Activated CD8-positive, alpha-beta memory T cell treated with anti-CD3 and anti-CD28 coated beads for 36 hours (primary cell): Measurements from ENCODE around the gene DNAL4. TPM values are rescaled to one million over a fixed set of nuclear protein-coding genes. Genes with fewer than 3 reads are reported as not detected.

Source experiments
- CTCF ChIA-PET: fragments of 350-600 bp; sonication (Branson Sonifier 250); formaldehyde crosslinking; loops from one replicate; lab custom pipeline; 2021; ENCODE audit warnings: antibody characterized with exemption; lab: Charles Lee
- POLR2A ChIA-PET: fragments of 350-600 bp; sonication (Branson Sonifier 250); formaldehyde crosslinking; loops from one replicate; lab custom pipeline; 2021; ENCODE audit warnings: antibody characterized with exemption; lab: Charles Lee
- total RNA-seq, 2 experiments: library from RNA; stranded (reverse); gene quantifications; one replicate each; pipeline ENCODE4 v1.2.3, GENCODE V29; 2021

The DNAL4 gene
- total RNA-seq, 2 experiments from 2014 or later = 8.9 to 9.5 TPM

DNA sequence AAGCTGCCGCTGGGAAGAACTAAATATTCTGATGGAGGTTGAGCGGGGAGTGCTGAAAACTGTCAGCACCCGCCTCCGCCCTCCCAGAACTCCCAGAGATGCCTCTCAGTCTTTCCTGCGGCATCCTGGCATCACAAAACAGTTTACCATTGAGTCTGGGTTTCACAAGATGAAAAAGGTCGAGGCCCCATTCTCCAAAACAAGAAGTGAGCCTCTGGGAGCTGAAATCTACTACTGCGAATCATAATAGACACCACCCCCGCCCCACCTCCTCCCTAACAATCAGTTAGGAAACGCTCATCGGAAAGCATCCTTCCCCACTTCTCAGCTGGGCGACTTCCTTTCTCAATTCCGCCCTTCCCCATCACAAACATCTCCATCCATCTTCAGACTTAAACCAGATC lies 39.2 kb downstream of the DNAL4 start:
- ChIA-PET CTCF (interaction anchor here (0.7 to 0.9 kb wide), 2 partner anchors 22 to 59 kb away, joined by 3 to 5 read pairs; no protein-coding TSS in a partner anchor), POLR2A (interaction anchor here (1.0 kb wide), 1 partner anchor 20 kb away, joined by 4 read pairs; no protein-coding TSS in a partner anchor)

DNA sequence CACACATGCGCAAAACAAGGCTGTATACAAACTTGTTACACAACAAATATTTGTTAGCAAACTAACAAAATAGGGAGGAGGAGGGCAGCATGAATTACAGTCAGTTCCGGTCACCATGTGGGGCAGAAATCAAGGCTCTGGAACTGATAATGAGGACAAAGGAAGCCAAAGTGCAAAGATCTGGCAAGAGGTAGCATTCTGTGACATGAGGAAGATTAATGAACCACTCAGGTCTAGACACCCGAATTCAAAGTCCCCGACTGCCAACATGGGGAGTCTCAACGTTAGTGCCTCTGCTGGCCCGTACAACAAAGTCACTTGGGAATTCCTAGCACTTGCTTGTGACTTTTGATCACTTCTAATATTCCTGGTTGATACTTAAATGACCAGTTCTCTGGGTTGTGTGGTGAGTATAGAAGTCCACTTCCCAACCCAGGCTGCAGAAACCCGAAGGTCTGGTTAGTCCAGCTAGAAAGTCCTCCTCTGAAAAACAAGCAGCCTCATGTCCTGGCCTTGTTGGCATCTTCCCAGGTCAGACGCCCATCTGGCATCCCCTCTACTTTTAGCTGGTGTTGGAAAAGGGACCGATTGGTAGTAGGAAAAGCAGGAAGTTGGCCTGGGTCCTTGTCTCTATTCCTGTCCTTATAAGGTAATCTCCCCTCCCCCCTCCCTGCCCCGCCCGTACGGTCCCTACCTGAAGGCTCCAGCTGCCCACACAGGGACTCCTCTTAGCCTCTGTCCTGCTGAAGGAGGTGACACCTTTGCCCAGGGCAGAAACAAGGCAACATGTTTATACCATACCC lies 39.8 kb downstream of the DNAL4 start:
- CTCF ChIA-PET = interaction anchor here (0.7 to 0.9 kb wide), 2 partner anchors 21 to 59 kb away, joined by 3 to 5 read pairs; no protein-coding TSS in a partner anchor
- POLR2A ChIA-PET = interaction anchor here (1.0 kb wide), 2 partner anchors 18 to 19 kb away, joined by 4 to 10 read pairs; no protein-coding TSS in a partner anchor

GRCh38 chr22:38751422-38752346 lies 42.3 kb downstream of the DNAL4 start:
- ChIA-PET POLR2A (interaction anchor here (0.5 to 1.7 kb wide), 10 partner anchors 8 to 343 kb away, joined by 3 to 7 read pairs (median 3); partner anchors contain the start of gene GTPBP1), CTCF (interaction anchor here (0.7 to 2.4 kb wide), 10 partner anchors 12 to 251 kb away, joined by 3 to 12 read pairs (median 3); no protein-coding TSS in a partner anchor)

DNA sequence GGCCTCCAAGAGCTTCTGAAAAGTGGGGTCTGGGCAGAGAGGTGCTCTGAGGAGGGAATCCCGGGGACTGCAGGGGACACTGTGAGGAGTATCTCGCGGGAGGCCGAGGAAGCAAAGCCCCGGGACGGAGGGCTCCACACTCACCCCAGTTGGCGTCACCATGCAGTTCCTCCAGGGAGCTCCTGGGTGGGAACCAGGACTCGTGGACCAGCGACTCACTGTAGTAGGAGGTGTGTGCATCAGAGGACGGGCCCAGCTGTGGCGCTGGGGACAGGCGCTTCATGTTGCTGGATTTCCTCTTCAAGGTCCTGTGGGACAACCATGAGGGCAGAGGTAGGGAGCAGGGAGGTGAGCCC lies 42.9 kb downstream of the DNAL4 start:
- CTCF ChIA-PET = interaction anchor here (0.9 to 2.4 kb wide), 6 partner anchors 11 to 92 kb away, joined by 3 to 12 read pairs (median 4); no protein-coding TSS in a partner anchor
- POLR2A ChIA-PET = interaction anchor here (0.6 to 1.7 kb wide), 5 partner anchors 8 to 45 kb away, joined by 3 to 5 read pairs (median 3); partner anchors contain the start of gene GTPBP1

GRCh38 chr22:38750638-38751037 lies 43.3 kb downstream of the DNAL4 start:
- ChIA-PET POLR2A (interaction anchor here (1.3 to 1.7 kb wide), 3 partner anchors 16 to 45 kb away, joined by 4 to 5 read pairs (median 5); partner anchors contain the start of gene GTPBP1), CTCF (interaction anchor here (1.0 to 2.4 kb wide), 4 partner anchors 11 to 44 kb away, joined by 3 to 12 read pairs (median 6); no protein-coding TSS in a partner anchor)

DNA sequence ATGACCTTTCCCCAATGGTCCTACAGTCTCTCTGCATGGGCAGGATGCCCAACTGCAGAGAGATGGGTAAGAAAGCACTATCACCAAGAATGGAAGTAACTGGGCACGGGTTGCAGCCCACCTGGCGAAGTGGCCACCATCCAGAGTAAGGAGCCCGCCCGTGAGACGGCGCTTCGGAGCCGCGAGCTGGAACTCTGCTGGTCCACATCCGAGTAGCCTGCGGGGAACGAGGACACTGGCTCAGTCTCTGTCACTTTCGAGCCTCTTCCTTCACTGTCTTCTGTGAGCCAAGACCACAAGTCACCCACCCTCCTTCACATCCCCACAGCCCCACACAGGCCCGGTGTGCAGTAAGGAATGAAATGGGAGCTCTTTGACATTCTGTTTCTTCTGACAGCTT lies 43.8 kb downstream of the DNAL4 start:
- CTCF ChIA-PET = interaction anchor here (0.6 to 2.3 kb wide), 3 partner anchors 13 to 93 kb away, joined by 3 to 7 read pairs (median 6); partner anchors contain the start of gene NPTXR
- POLR2A ChIA-PET = interaction anchor here (1.3 kb wide), 1 partner anchor 15 kb away, joined by 5 read pairs; no protein-coding TSS in a partner anchor

- ChIA-PET CTCF (interaction anchor here (0.6 to 2.3 kb wide), 2 partner anchors 17 to 94 kb away, joined by 3 to 6 read pairs; partner anchors contain the start of gene NPTXR), POLR2A (no interaction called here)
Observed at GRCh38 chr22:38748487-38749136, 45.3 kb downstream of the DNAL4 start.

GRCh38 chr22:38745676-38746460 lies 48.1 kb downstream of the DNAL4 start:
- POLR2A ChIA-PET = interaction anchor here (0.8 to 1.1 kb wide), 2 partner anchors 13 to 40 kb away, joined by 4 read pairs; no protein-coding TSS in a partner anchor
- CTCF ChIA-PET = interaction anchor here (1.0 to 1.2 kb wide), 3 partner anchors 13 to 20 kb away, joined by 3 to 6 read pairs (median 4); no protein-coding TSS in a partner anchor

DNA sequence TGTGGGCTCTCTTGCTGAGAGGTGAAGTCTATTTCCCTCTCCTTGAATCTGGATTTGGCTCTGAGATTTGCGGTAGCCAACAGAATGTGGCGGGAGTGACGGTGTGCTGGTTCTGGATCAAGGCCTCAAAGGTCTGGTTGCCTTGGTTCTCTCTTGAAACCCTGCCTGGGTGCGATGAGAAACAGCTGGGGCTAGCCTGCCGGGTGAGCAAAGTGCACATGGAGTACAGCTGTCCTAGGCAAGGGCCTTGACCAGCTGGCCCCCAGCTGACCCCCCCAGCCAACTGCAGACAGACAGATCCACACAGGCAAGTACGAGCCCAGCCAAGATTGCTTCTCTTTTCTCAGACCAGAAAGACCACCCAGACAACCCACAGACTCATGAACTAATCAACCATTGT lies 49.0 kb downstream of the DNAL4 start:
- POLR2A ChIA-PET = no interaction called here
- CTCF ChIA-PET = no interaction called here

- ChIA-PET CTCF (interaction anchor here (1.3 to 1.8 kb wide), 3 partner anchors 18 to 35 kb away, joined by 3 to 6 read pairs (median 4); no protein-coding TSS in a partner anchor), POLR2A (no interaction called here)
Observed at GRCh38 chr22:38742176-38742942, 51.6 kb downstream of the DNAL4 start.

DNA sequence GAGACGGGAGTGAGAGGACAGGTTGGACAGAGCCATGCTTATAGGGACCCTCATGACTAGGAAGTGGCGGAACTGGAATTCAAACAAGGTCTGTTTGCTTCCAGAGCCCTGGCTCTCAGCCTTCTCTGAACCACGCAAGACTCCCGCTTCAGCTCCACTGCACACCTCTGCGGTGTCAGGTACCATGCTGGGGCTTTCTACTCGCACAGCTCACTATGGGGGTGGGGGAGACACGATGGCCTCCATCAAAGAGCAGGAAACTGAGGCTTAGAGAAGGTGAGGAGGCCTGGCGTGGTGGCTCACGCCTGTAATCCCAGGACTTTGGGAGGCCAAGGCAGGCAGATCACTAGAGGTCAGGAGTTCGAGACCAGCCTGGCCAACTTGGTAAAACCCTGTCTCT lies 52.4 kb downstream of the DNAL4 start:
- ChIA-PET CTCF (no interaction called here), POLR2A (interaction anchor here (1.4 kb wide), 1 partner anchor 11 kb away, joined by 3 read pairs; no protein-coding TSS in a partner anchor)

DNA sequence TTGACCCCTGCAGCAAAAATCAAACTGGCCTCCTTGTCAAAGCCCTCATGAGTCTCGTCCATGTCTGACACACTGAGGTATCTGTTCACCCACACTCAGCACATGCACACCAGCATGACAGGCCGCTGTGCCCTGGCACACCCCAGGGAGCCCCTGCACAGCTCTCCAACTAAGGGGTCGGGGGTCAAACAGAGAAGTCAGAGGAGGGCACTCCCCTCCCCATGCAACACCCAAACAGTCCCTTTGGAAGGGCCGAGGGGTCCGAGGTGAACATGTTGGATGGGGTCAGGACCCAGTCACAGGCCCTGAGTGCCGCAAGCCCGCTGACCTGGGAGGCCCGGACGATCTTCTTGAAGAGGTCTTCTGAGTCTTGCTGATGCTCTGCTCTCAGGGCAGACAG lies 52.8 kb downstream of the DNAL4 start:
- CTCF ChIA-PET = no interaction called here
- POLR2A ChIA-PET = interaction anchor here (1.4 kb wide), 1 partner anchor 11 kb away, joined by 3 read pairs; no protein-coding TSS in a partner anchor

GRCh38 chr22:38740754-38741153 lies 53.2 kb downstream of the DNAL4 start:
- CTCF ChIA-PET = interaction anchor here (1.6 kb wide), 1 partner anchor 26 kb away, joined by 7 read pairs; no protein-coding TSS in a partner anchor
- POLR2A ChIA-PET = interaction anchor here (1.4 kb wide), 1 partner anchor 12 kb away, joined by 3 read pairs; no protein-coding TSS in a partner anchor

DNA sequence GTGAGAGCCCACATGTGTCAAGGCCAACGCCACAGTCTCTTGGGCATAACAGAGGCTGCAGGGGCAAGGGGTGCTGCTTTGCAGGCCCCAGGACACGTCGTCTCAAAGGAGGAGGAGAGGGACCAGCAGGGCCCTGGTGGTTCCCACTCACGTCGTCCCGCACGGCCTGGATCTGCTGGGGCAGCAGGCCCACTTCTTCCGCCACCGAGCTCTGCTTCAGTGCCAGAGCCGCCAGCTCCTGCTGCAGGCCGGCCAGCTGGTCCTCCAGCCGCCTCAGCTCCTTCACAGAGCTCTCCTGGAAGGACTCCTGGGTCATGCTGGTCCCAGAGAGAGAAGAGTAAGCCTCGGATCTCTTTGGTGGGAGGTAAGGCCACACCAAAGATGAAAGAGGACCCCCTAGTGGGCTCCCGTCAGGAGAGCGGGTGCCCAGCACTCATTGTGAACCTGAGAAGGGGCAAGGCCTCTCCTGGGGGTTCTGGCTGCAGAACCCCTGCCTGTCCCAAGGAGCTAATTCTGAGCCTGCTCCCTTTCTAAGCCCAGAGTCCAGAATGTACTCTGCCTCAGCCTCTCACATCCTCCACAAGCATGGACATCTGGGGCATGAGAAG lies 53.7 kb downstream of the DNAL4 start:
- ChIA-PET CTCF (interaction anchor here (1.3 to 1.6 kb wide), 2 partner anchors 11 to 27 kb away, joined by 3 to 7 read pairs; no protein-coding TSS in a partner anchor), POLR2A (interaction anchor here (1.4 kb wide), 1 partner anchor 12 kb away, joined by 3 read pairs; no protein-coding TSS in a partner anchor)

DNA sequence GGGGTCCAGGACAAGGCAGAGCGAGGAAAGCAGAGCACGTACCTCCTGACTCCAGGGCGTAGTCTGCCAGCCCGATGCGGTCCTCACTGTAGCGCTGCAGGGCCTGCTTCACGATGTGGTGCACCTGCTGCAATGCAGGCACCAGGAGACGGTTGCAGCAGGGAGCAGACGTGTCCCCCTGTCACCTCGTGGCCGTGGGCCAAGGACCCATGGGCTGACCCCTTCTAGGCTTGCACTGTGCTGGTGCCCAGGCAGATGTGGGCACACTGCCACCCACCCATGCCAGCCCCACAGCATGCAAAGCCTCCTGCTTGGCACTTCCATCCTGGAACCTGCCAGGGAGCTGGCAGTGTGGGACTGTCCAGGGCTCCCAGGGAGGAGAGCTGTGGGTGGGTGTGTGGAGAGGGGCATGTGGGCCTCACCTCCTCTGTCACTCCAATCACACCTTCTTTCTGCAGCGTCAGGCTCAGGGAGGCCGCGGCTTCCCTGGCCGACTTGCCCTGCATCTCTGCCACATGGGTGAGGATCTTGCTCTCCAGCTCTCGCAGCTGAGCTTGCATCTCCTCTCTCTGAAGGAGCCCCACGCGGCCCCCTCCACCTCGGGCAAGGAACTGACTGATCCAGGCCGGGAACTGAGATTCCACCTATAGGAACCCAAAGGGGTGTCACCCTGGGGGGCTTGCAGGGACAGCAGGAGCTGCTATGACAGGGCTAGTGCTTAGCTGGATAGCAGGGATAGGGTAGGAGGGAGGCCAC lies 54.5 kb downstream of the DNAL4 start:
- CTCF ChIA-PET = interaction anchor here (0.6 to 1.6 kb wide), 3 partner anchors 11 to 27 kb away, joined by 3 to 7 read pairs (median 3); no protein-coding TSS in a partner anchor
- POLR2A ChIA-PET = no interaction called here
